PC-3 (cell line): Measurements from ENCODE around the gene EXOC4. TPM values are rescaled to one million over a fixed set of nuclear protein-coding genes. Genes with fewer than 3 reads are reported as not detected.

Source experiments
- ATAC-seq: fragments of 200-7000 bp; cut with Tn5 transposase; 2 replicates; pipeline ENCODE4 v1.9.1; 2020; ENCODE audit warnings: mild to moderate bottlenecking, moderate library complexity
- BruUV-seq: library from RNA; stranded (reverse); fragments of 400-500 nt; replicated peaks from 2 replicates; lab custom pipeline; 2021; lab: Mats Ljungman, UMichigan
- CTCF ChIA-PET: fragments of 300-600 bp; sonication (Branson Sonifier 250); formaldehyde crosslinking; loops from one replicate; lab custom pipeline; 2022; ENCODE audit warnings: antibody characterized with exemption; lab: Charles Lee
- POLR2A ChIA-PET: fragments of 300-600 bp; sonication (Branson Sonifier 250); formaldehyde crosslinking; loops from one replicate; lab custom pipeline; 2022; ENCODE audit warnings: antibody characterized with exemption; ENCODE audit not compliant: unreplicated experiment; lab: Charles Lee
- DNase-seq: peaks from one replicate; pipeline ENCODE4 v3.0.0-alpha.2; 2015
- H2AFZ ChIP-seq: fragments of 300-600 bp; sonication (generic); 2 replicates; pipeline ENCODE4 v1.6.0; 2016; ENCODE audit warnings: antibody characterized with exemption, low read length
- H3F3A ChIP-seq: fragments of 300-600 bp; sonication (generic); one replicate; pipeline ENCODE4 v1.6.0; 2017; ENCODE audit warnings: antibody characterized with exemption, low read length, control low read depth, mild to moderate bottlenecking; ENCODE audit not compliant: unreplicated experiment
- H3K27ac ChIP-seq: fragments of 300-600 bp; sonication (generic); 2 replicates; pipeline ENCODE4 v1.5.1; 2016; ENCODE audit warnings: mild to moderate bottlenecking, low read length
- H3K27me3 ChIP-seq: fragments of 300-600 bp; sonication (generic); 2 replicates; pipeline ENCODE4 v1.6.1; 2016; ENCODE audit warnings: low read length, mixed read lengths
- H3K36me3 ChIP-seq: fragments of 300-600 bp; sonication (generic); 2 replicates; pipeline ENCODE4 v1.6.1; 2016; ENCODE audit warnings: low read depth, mixed run types, low read length, mixed read lengths
- H3K4me1 ChIP-seq: fragments of 300-600 bp; sonication (generic); 2 replicates; pipeline ENCODE4 v1.5.1; 2016; ENCODE audit warnings: low read length; ENCODE audit not compliant: insufficient read depth
- H3K4me2 ChIP-seq: fragments of 300-600 bp; sonication (generic); 2 replicates; pipeline ENCODE4 v1.6.0; 2016; ENCODE audit warnings: low read length
- H3K4me3 ChIP-seq: fragments of 300-600 bp; sonication (generic); 2 replicates; pipeline ENCODE4 v1.5.1; 2016; ENCODE audit warnings: mild to moderate bottlenecking, low read length, mixed read lengths
- H3K79me2 ChIP-seq: fragments of 300-600 bp; sonication (generic); 2 replicates; pipeline ENCODE4 v1.6.1; 2017; ENCODE audit warnings: low read length, mixed read lengths
- H3K9ac ChIP-seq: fragments of 300-600 bp; sonication (generic); 2 replicates; pipeline ENCODE4 v1.6.0; 2016; ENCODE audit warnings: mild to moderate bottlenecking, low read length
- H3K9me2 ChIP-seq: fragments of 300-600 bp; sonication (generic); replicated peaks from 2 replicates; pipeline ENCODE4 v1.6.1; 2016; ENCODE audit warnings: mixed run types, low read length, mixed read lengths
- H3K9me3 ChIP-seq: fragments of 300-600 bp; sonication (generic); 2 replicates; pipeline ENCODE4 v1.6.1; 2016; ENCODE audit warnings: low read length, mixed read lengths
- H4K20me1 ChIP-seq: fragments of 300-600 bp; sonication (generic); 2 replicates; pipeline ENCODE4 v1.6.1; 2016; ENCODE audit warnings: low read length, mixed read lengths
- EZH2 ChIP-seq: fragments of 300-600 bp; sonication (generic); IDR thresholded peaks from one replicate; pipeline ENCODE4 v1.6.1; 2017; ENCODE audit warnings: antibody characterized with exemption, mild to moderate bottlenecking, low read length; ENCODE audit not compliant: unreplicated experiment
- EZH2phosphoT487 ChIP-seq: fragments of 300-600 bp; sonication (generic); IDR thresholded peaks from 2 replicates; pipeline ENCODE4 v1.6.1; 2018; ENCODE audit warnings: mild to moderate bottlenecking, antibody characterized with exemption, low read length, borderline replicate concordance
- intact Hi-C: fragments of 100-400 bp; cut with micrococcal nuclease; formaldehyde crosslinking; loops from 2 replicates; pipeline ENCODE4 v1.9.0; 2023
- total RNA-seq: library from RNA; depleted of rRNA; stranded (reverse); fragments of >200 nt; gene quantifications from 2 replicates; pipeline ENCODE4 v1.2.3, GENCODE V29; 2014
- TF ChIP-seq, protein P1 (sequence below): fragments of 300-600 bp; sonication (generic); conservative IDR thresholded peaks from 2 replicates; pipeline ENCODE4 v1.5.1; 2017; ENCODE audit warnings: antibody characterized with exemption, low read depth, mild to moderate bottlenecking, low read length

The EXOC4 gene
- total RNA-seq, 1 experiment from 2014 or later = 43.5 TPM

- H3K9ac ChIP-seq = no peak overlapping the region
- BruUV-seq = no TSS peak
- no peaks in the 10 kb centered on the region for H3K27me3 ChIP-seq
- H4K20me1 ChIP-seq = no peaks in the 10 kb centered on the region
- ATAC-seq (no peak), DNase-seq (no peak)
- H3K36me3 ChIP-seq = no peaks in the 10 kb centered on the region
- no peaks in the 10 kb centered on the region for H3K79me2 ChIP-seq
- H3K4me2 ChIP-seq = no peak overlapping the region
- no peak overlapping the region for H2AFZ ChIP-seq
- intact Hi-C loops = no loop called here
- H3F3A ChIP-seq = no peaks in the 10 kb centered on the region
- ChIA-PET CTCF (no interaction called here), POLR2A (no interaction called here)
- TF ChIP-seq, protein P1, sequence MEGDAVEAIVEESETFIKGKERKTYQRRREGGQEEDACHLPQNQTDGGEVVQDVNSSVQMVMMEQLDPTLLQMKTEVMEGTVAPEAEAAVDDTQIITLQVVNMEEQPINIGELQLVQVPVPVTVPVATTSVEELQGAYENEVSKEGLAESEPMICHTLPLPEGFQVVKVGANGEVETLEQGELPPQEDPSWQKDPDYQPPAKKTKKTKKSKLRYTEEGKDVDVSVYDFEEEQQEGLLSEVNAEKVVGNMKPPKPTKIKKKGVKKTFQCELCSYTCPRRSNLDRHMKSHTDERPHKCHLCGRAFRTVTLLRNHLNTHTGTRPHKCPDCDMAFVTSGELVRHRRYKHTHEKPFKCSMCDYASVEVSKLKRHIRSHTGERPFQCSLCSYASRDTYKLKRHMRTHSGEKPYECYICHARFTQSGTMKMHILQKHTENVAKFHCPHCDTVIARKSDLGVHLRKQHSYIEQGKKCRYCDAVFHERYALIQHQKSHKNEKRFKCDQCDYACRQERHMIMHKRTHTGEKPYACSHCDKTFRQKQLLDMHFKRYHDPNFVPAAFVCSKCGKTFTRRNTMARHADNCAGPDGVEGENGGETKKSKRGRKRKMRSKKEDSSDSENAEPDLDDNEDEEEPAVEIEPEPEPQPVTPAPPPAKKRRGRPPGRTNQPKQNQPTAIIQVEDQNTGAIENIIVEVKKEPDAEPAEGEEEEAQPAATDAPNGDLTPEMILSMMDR = no peak
- no peak for TF ChIP-seq EZH2
- no peak for TF ChIP-seq EZH2phosphoT487
- no peaks in the 10 kb centered on the region for H3K9me2 ChIP-seq
- no peaks in the 10 kb centered on the region for H3K4me1 ChIP-seq
- H3K9me3 ChIP-seq = no peaks in the 10 kb centered on the region
- H3K27ac ChIP-seq = no peak overlapping the region
- H3K4me3 ChIP-seq = no peak overlapping the region
Observed at GRCh38 chr7:134070673-134071072, 817.8 kb downstream of the EXOC4 start.

DNA sequence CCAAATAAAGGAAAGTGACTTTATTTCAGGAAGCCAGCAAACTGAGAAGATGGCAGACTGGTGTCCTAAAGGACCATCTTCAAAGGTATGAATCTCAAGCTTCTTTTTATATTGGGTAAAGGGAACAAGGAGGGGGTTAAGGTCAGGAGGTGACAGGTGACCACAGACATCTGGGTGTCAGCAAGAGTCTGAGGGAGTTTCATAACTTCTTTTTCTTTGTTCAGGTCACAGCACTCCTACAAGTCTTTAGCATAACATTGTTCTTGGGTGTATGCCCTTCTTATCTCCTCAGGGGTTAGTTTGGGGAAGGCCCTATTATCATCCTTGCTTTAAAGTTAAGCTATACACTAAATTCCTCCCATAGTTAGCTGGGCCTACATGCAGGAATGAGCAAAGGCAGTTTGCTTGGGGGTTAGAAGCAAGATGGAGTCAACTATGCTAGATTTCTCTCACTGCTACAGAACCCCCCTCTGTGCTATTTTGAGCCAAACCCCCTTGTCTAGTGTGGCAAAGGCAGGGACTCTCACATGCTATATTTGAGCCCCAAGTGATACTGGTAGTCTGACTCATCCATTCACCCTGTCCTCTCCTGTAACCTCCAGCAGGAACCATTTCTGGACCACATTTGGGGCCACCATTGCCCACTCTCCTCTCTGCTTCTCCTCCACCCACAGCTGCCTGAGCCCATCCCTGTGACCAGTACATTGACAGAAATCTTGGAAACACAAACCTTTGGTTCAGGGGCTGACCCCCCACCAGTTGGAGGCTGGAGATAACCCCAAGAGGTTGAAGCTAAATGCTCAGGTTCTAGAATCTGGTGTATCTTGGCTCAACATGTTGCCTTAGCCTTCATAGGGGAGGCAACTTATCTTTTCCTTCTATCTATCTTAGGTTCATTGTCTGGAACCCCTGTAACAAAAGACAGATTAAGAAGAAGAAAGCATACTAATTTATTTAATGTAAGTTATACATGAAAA is 818.8 kb downstream of the EXOC4 start:
- TF ChIP-seq EZH2 (no peak), EZH2phosphoT487 (no peak)
- TF ChIP-seq, protein P1 = no peak
- CTCF ChIA-PET = no interaction called here

DNA sequence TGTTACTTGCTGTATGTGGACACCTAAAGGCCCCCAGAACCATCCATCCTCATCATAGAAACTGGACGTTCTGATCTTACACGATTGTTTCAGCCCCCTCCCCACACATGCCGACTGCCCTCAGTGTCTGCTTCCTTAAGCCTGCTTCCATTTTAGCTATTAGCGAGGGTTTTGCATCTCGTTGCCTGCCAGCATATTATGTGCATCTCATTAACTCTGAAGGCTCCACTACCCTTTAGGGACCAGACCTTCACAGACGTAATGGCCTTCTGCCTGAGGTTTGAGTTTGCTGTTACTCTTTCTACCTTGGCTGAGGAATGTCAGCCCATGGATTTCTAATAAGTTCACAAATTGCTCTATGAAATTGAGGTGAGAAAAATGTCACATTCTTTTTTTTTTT is 820.4 kb downstream of the EXOC4 start:
- Histone ChIP-seq H3K79me2 (no peaks in the 10 kb centered on the region), H3K27me3 (no peaks in the 10 kb centered on the region), H3K4me3 (no peak overlapping the region), H3K27ac (no peak overlapping the region), H4K20me1 (no peaks in the 10 kb centered on the region), H3K9ac (no peak overlapping the region), H3K36me3 (no peaks in the 10 kb centered on the region), H2AFZ (no peak overlapping the region), H3K9me2 (no peaks in the 10 kb centered on the region), H3K4me2 (no peak overlapping the region), H3F3A (no peaks in the 10 kb centered on the region), H3K4me1 (no peaks in the 10 kb centered on the region), H3K9me3 (no peaks in the 10 kb centered on the region)
- ATAC-seq (no peak), DNase-seq (no peak)
- ChIA-PET POLR2A (no interaction called here), CTCF (no interaction called here)
- TF ChIP-seq, protein P1 = no peak
- no TSS peak for BruUV-seq
- intact Hi-C loops = no loop called here

More for the DNA sequence above, 818.8 kb downstream of the EXOC4 start:
- no TSS peak for BruUV-seq
- POLR2A ChIA-PET = no interaction called here
- Histone ChIP-seq H4K20me1 (no peaks in the 10 kb centered on the region), H3F3A (no peaks in the 10 kb centered on the region), H3K79me2 (no peaks in the 10 kb centered on the region), H2AFZ (no peak overlapping the region), H3K9me2 (no peaks in the 10 kb centered on the region), H3K27ac (no peak overlapping the region), H3K9me3 (no peaks in the 10 kb centered on the region), H3K36me3 (no peaks in the 10 kb centered on the region), H3K4me1 (no peaks in the 10 kb centered on the region), H3K4me2 (no peak overlapping the region), H3K27me3 (no peaks in the 10 kb centered on the region), H3K9ac (no peak overlapping the region), H3K4me3 (no peak overlapping the region)
- DNase-seq (no peak), ATAC-seq (no peak)
- intact Hi-C loops = no loop called here
